Cortex of kidney (tissue), 1 donor: Measurements from ENCODE around the gene LRPAP1.

Experiments
- DNase-seq: peaks from one replicate; lab custom pipeline; 2025; lab: John Stamatoyannopoulos, UW

Gene LRPAP1

GRCh38 chr4:3472411-3473141, 59.6 kb downstream of the LRPAP1 start:
- DNase-seq, result no peak

GRCh38 chr4:3471886-3472285, 60.3 kb downstream of the LRPAP1 start:
- DNase-seq, result no peak

DNA sequence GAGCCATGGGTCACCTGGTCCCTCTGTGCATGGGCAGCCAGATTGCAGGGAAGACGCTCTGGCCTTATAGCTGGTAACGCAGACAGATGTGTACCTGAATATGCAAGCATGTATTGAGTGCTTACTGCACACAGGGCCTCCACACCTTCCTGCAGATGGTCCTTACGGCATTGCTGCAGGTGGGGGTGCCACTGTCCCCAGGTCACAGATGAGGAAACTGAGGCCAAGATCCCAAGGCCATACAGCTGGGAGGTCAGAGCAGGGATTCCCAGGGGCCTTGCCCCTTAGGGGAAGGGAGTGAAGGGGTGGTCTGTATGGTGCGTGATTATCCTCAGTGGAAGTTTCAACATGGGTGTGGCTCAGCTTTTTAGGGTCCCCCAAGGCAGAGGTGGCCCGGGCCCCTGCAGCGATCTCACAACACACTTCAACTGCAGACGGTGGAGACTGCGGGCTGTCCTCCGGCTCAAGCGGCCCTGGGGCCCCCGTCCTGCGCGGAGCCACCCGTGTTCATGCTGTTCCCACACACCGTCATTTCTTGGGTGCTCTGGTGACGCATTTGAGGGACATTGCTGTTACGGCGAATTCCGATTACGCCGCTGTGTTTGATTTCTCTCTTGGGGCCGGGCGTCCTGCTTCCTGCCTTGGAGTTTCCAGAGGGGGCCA, 61.0 kb downstream of the LRPAP1 start:
- no peak for DNase-seq

DNA sequence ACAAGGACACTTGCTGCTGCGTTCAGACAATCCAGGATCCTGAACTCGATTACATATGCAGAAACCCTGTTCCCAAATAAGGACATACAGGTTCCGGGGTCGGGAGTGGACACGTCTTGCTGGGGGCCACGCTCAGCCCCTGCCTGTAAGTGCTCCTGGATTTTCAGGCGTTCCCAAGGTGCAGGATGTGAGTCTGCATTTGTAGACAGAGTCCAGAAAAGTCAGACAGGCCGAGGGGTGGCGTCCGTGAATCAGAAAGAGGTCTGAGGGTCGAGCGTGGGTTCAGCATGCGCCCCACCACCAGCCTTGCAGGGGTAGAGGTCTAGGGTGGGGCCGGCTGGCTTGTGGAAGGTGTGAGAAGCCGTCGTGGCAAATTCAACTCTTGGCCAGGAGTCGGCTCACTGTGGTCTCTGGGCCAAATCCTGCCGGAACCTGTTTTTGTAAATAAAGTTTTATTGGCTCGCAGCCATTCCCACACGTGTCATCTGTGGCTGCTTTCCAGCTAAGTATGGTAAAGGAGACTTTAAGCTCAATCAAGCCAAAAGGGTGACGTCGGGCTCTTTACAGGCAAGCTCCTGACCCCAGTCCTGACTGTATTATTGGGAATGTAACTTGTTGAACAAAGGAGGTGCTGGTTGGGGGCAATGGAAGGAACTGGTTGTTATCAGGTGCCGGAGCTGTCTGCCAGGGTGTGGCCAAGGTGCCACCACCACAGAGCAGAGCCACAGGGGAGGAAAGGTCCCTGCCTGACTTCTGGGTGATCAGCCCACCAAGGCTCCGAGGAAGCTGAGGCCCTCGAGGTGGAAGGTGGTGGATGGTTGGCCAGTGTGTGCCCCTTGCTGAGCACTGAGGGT, 61.8 kb downstream of the LRPAP1 start:
- no peak for DNase-seq

DNA sequence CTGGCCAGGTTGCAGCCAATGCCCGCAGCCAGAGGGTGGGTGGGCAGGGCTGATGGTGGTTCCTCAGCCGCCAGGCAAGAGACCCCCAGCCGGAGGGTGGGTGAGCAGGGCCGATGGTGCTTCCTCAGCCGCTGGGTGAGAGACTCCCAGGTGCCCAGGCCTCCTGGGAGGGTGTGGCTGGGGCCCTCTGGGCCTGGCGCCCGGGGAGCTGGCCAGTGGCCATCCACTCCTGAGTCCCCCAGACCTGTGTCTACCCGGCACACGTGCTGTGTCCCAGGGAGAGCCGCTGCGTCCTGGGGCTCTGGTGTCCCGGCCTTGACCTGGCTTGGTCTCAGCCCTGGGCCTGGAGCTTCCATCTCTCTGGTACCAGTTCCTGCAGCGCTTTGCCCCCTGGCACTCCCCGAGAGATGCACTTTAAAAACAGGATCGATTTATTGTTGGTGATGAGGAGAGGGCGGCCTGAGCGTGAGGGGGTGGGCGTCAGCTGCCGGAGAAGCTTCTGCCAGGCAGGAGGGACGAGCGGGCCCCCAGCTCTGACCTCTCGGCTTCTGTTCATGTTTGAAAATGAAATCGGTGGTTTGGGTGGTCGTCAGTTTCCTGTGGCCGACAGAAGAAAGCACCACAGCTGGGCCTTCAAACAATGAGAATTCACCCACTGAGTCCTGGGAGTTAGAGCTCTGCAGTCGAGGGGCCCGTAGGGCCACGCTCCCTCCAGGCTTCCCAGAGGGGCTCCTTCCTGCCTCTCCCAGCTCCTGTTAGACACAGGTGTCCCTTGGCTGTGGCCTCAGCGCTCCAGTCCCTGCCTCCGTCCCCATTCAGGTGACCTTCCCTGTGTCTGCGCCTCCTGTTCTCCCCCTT, 62.6 kb downstream of the LRPAP1 start:
- no peak for DNase-seq

DNA sequence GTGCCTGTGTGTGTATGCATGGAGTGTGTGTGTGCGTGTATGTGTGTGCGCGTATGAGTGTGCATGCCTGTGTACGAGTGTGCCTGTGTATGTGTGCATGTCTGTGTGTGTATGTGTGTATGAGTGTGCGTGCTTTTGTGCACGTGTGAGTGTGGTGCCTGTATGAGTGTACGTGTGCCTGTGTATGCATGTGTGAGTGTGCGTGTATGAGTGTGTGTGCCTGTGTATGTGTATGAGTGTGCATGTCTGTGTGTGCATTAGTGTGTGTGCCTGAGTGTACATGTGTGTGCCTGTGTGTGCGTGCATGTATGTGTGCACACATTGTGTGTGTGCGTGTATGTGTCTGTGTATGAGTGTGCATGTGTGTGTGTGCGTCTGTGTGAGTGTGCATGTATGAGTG, 63.4 kb downstream of the LRPAP1 start:
- no peak for DNase-seq

DNA sequence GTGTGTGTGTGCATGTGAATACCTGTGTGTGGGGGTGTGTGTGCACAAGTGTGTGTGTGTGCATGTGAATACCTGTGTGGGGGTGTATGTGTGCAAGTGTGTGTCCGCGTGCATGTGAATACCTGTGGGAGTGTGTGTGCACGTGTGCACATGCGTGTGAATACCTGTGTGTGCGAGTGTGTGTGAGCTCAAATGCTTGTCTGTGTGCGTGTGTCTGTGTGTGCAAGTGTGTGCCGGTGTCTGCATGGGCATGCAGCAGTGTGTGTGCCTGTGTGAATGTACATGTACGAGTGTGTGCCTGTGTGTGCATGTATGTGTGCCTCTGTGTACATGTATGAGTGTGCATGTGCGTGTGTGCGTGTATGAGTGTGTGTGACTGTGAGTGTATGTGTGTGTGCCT, 64.1 kb downstream of the LRPAP1 start:
- DNase-seq, result no peak

GRCh38 chr4:3467601-3468031, 64.6 kb downstream of the LRPAP1 start:
- DNase-seq, result no peak

GRCh38 chr4:3466691-3467600, 65.3 kb downstream of the LRPAP1 start:
- no peak for DNase-seq

DNA sequence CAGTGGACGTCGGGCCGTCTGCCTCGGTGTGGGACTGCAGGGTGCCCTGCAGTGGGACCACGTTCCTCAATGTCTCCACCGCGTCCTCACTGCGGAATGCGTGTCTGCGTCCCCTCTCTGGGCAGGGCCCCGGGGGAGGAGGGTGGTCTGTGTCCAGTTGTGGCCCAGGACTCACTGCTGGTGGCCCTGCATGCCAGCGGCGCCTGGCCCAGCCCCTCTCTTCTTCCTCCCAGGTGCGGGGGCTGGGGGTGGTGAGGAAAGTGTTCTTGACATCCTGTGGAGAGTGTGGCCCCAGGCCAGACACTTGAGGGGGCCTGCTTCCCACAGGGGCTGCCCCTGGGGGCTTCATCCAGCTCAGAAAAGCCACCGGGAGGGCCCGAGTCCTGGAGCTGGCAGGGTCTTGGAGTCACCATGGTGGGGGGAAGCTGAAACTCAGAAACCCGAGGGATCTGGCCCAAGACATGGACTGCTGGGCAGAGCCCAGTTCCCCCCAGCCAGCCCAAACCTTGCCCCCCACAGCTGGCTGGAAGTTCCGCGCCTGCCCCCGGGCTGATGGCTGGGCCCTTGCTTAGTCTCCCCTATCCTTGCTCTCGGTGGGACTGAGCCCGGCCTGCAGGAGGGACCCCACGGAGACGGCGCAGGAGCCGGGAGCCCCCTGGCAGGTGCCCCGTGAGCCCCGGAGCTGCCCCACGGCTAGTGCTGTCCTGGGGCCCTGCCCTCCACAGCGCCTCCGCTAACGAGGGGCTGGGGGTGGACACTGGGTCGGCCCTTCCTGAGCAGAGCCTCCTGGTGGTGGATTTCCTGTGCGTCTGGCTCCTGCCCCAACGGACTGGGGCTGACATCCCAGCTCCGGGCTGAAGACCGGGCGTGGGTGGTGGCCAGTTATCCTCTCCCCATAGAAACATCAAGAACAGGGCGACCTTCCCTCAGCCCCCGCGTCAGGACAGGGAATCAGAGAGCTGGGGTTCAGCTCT, 66.2 kb downstream of the LRPAP1 start:
- DNase-seq, result no peak

- no peak for DNase-seq
Observed at GRCh38 chr4:3464911-3465697, 67.1 kb downstream of the LRPAP1 start.

- no peak for DNase-seq
Observed at GRCh38 chr4:3464349-3464905, 67.8 kb downstream of the LRPAP1 start.

- DNase-seq, result no peak
Observed at GRCh38 chr4:3463556-3464348, 68.5 kb downstream of the LRPAP1 start.

- no peak for DNase-seq
Observed at GRCh38 chr4:3462790-3463415, 69.3 kb downstream of the LRPAP1 start, which contains the start of gene DOK7. TSS of gene DOK7 (plus strand) at chr4:3463306. CDS start at chr4:3463376, 70 bp downstream.

GRCh38 chr4:3462321-3462789, 69.9 kb downstream of the LRPAP1 start:
- DNase-seq, result no peak

DNA sequence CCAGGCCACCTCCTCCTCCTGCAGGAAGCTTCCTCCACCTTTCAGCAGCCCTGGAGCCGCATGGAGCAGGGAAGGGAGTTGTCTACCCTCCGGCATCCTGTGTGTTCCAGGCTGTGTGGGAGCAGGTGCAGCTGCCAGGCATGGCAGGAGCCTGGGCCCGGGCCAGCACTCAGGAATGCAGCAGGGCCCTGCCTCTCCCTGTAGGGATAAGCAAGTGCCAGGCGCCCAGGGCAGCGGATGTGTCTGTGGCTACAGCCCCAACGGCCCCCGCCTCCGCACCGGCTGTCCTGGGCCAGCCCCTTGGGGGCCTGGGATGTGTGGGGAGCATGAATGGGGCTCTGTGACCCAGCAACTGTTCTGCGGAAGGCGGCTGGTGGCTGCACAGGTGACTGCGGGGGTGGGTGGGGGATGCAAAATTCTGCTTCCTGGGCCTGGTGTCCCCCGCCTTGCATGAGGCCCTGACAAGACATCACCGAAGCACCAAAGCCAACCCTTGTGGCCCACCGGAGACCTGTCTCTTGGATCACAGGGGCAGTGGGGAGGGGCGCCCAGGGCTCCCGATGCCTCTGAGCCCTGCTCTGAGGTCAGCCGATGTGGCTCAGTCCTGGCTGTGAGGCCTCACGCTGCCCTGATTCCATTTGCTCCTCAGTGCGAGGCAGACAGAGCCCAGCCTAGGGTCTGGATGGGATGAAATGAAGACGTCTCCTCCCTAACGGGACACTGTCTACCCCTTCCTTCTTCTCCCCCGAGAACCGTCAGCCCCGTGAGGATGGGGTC, 70.5 kb downstream of the LRPAP1 start:
- no peak for DNase-seq
